Measurements from ENCODE around the gene AFF4.

The AFF4 gene

DNA sequence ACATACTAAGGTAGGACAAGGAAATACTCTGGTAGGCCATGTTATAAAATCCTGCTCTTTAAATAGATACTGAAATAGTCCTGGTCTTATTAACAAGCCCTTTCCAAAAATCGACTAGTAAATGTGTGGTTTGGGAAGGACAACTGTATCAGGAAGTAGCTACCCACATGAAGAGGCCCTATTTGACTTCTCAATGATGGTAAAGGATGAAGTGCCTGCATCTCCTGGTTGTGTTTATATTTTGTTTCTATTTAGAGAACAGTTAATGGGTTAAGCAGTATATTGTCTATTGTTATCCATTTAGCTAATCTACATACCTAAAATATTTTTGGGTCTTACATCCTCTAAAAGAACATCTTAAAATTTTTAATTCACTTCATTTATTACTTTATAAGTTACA lies 109.6 kb downstream of the AFF4 start:
- DNase-seq, result no peak

DNA sequence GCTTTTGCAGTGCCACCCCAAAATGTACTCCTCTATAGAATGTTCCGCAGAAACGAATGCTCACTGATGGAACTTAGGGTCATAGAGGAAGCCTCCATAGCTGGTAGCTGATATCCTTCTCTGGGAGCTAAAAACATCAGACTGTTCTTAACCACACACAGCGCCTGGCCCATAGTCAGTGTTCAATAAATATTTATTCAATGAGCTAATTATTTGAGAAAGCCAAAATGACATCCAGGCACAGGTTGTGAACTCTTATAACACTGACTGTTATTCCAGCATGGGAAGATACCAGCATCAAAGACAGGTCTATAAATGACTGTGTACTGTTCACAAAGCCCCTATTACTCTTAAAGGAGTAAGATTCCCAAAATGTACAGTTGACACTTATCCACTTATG lies 110.1 kb downstream of the AFF4 start:
- DNase-seq, result no peak

GRCh38 chr5:132850066-132850465 lies 113.4 kb downstream of the AFF4 start:
- no peak for DNase-seq

GRCh38 chr5:132849347-132849746 lies 114.1 kb downstream of the AFF4 start:
- no peak for DNase-seq

DNA sequence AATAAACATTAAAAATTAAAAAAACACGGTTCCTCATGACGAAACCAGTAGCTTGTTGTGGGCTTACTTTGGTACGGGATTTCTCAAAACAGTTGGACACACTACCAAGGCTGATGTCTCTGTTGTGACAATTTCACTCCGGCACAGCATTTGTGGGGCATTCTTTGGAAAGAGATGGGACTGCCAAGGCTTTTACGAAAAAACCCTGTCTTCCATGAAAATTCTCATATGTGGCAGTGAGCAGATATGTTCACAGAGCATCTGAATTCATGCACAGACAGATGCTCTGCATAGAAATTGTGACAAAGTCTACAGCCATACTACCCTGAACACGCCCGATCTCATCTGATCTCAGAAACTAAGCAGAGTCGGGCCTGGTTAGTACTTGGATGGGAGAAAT lies 115.2 kb downstream of the AFF4 start:
- no peak for DNase-seq

- DNase-seq, result no peak
These were observed 122.1 kb downstream of the AFF4 start for GRCh38 chr5:132841305-132841704.

GRCh38 chr5:132840896-132841295 lies 122.5 kb downstream of the AFF4 start:
- no peak for DNase-seq

DNA sequence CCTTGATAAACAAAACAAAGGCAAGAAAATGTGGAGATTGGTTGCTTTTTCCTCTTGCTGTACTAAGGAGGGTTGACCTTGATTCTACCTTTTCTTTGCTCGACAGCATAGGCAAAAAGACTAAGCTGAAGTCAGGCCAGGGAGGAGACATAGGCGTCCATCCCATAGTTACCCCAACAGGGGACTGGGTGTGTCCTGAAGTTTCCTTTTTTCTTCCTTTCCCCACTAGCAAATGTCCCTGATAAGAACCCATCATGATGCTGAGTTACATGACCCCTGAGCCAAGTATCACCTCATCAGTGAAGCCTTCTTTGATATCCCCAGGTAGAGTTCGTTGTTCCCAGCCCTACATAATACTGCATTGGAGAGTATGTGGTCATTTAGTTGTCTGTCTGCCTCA lies 123.1 kb downstream of the AFF4 start:
- DNase-seq, result no peak

DNA sequence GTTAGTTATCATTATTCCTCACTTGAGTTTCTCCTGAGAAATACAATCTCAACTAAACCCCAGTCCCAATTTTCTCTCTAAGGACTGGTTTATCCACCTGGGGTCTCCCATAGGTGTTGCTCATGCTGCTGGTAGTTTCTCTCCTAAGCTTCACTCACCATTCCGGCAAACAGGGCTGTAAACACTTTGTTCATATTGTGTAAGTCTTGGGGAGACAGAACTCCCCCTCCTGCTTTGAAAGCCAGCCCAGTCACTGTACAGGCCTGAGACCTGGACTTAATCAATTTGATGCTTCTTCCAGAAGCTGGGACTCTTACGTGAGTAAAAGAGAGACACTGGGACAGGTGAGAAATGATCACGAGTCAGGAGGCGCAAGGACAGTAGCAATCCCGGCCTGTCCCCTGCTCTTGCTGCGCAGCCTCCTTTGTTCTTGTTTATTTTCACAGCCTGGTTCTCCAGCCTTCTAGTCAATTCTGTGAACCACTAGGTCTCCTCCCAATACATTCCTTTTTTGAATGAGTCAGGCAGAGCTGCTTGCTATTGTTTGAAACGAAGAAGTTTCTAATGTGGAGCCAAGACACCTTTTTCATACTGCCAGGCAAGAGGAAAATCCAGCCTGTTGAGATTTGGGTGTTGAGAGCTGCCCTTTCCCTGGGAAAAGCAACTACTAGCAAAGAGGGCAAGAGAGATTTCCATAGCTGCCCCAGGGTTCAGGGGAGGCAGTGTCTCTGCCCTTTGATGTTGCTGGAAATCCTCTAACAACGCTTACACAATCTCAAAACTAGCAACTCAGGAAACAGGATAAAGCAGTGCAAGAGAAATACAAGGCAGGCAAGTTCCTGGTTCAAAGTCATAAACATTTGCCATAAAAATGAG lies 123.8 kb downstream of the AFF4 start:
- DNase-seq, result no peak

DNA sequence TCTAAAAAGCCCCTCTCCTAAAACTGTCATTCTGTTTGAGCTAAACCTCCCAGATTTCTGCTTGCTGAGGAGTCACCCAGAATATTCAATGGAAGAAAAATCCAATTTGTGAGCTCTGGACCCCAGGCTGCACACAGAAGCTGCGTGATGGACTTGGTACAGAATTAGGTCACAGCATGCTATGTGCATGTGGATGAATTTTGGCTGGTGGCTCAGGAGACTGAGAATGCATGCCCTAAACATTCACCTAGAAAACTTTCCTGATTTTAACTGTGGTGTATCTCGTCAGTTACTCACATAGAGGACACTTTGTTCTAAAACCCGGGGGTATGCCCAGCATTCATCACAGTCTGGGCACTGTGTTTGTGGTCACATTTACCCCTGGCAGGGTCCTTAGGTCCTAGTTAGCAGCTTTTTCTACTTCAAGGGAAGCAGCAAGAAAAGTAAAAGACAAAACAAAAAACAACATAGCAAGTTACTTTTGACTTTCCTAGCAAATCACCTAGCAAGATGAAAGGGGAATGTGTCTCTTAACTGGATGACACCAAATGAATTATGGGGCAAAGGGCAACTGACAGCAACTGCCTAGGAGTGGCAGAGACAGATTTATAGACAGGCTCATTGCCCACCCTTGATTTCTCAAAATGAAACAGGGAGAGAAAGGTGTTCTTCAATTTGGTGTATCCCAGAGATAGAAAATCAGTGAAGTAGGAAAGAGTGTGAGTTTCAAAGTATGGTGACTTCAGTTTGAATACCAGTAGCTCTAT lies 124.7 kb downstream of the AFF4 start:
- DNase-seq, result no peak

- DNase-seq, result no peak
These were observed 125.6 kb downstream of the AFF4 start for GRCh38 chr5:132837868-132838267.

DNA sequence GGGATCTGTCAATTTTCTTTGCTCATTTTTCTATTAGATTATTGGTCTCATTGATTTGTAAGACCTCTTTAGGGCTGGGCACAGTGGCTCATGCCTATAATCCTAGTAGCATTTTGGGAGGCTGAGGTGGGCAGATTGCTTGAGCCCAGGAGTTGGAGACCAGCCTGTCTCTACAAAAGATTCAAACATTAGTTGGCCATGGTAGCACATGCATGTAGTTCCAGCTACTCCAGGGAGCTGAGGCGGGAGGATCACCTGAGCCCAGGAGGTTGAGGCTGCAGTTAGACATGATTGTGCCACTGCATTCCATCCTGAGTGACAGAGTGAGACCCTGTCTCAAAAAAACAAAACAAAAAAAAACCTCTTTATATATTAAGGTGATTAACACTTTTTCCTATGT lies 126.6 kb downstream of the AFF4 start:
- DNase-seq, result no peak

DNA sequence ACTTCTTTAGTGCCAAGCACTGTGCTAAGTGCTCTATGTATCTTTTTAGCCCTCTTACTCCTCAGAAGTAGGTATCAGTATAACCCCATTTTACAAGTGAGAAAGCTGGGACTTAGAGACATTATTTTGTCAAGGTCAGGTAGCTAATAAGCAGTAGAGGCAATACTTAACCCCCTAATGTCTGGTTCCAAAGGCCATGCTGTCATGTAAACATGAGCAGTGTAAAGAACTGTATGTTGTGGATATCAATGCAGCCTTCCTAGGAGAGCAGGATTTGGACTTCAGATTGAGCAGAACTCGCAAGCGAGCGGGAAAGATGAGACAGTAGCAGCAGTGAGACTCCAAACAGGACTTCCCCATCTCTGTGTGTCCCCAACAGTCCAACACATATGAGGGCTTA lies 129.4 kb downstream of the AFF4 start:
- no peak for DNase-seq

GRCh38 chr5:132832612-132833011 lies 130.8 kb downstream of the AFF4 start:
- no peak for DNase-seq

GRCh38 chr5:132831095-132831860 lies 132.2 kb downstream of the AFF4 start:
- DNase-seq, result no peak

DNA sequence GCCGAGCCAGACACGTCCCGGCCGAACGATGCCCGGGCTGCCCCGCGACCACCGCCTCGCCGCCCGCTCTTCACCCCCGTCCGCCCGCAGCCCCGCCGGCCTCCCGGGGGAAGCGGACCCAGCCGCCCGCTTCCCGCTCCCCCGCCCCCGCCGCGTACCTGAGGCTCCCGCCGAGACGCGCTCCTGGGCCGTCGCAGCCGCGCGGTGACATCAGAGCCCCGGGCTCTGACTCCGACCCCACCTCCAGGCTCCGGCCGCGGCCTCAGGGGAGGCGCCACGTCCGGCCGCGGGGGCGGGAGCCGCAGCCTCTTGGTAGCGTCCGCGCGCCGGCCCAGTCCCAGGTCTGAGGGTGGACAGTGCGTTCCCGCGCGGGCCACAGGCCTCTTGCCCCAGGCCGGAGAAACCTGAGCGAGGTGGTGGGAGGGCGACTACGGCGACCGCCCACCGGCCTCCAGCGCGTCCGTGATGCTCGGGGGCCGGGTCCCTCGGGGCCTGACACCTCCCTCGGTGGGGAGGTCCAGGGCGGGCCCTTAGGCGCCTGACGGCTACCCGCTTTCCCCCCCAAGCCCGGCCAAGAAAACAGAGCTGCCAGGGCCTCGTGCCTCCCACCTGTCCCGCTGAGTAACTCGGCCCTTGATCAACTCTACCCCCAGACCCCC lies 132.9 kb downstream of the AFF4 start, which contains the start of gene SHROOM1:
Gene SHROOM1, minus strand, starts transcription at position 212 of the 659 bp plus-strand sequence. CDS start 4,507 bp downstream, outside the sequence.
- DNase-seq, result no peak

DNA sequence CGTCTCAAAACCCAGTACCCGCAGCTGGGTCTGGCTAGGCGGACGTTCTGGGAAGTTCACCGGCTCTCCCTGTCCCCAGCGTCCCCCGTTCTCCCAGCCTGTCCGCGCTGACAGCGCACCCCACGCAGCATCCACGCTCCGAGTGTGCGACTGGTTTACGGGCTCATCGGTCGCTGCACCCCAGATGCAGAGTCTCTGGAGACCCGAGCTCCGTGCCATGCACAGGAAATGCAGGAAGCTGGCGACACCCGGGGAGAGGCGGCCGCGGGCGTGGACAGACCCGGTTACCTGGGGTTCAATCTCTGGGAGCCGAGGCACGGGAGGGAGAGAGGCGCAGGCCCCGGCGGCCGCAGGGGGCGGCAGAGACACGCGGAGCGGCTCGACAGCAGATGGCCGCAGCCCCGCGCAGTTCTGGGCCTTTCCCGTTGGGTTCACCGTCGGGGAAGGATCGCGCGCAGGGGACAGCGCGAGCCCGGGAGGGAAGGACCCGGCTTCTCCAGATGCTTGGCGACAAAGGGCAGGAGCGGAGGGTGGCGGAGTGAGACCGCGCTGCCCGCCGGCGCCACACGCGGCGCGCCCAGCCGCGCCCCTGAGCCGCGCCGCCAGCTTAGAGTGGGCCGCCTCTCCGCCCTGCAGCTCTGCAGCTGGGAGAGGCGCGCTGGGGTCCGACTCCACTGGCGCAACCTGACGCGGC lies 133.5 kb downstream of the AFF4 start:
- peak; percentile 64 for DNase-seq

DNA sequence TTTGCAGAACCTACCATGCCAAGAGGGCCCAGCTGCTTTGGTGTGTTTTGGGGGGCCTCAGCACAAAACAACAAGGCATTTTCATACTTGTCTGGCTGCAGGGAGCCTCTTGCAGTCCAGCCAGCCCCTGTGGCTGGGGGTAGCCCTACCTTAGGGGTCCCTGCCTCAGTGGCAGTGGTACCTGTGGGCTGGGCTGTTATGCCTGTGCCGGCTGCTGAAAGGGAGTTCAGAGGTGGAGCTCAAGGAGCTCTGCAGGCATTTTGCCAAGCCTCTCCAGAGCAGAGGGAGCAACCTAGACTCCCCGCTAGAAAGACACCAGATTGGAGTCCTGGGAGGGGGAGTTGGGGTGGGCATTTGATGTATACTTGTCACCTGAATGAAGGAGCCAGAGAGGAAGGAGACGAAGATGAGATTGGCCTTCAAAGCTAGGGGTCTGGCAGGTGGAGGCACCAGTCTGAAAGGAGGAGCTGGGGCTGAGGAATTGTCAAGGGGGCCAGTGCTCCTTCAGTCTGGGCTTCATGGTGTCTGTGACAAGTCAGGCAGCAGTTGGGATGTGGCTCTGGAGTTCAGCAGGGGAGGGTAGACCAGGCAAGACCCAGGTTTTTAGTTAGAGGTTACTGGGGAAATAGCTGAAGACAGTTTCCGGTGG lies 134.5 kb downstream of the AFF4 start:
- no peak for DNase-seq

GRCh38 chr5:132827943-132828673 lies 135.3 kb downstream of the AFF4 start:
- DNase-seq, result no peak

- DNase-seq, result no peak
These were observed 136.9 kb downstream of the AFF4 start for GRCh38 chr5:132826424-132827082.
